WERI-Rb-1 (cell line): ENCODE measurements around the gene TRIM7.
"Not testable (repeated sequence)": the region's sequence is repeated elsewhere in the genome, so short reads cannot be mapped to it uniquely, and the experiment has no call there.

Experiments
- DNase-seq: peaks from one replicate; pipeline ENCODE4 v3.0.0-alpha.2; 2020
- H3K27ac ChIP-seq: fragments of 250-450 bp; sonication (Bioruptor Pico); 2 replicates; pipeline ENCODE4 v1.5.1; 2020; ENCODE audit warnings: mild to moderate bottlenecking, moderate library complexity
- H3K27me3 ChIP-seq: fragments of 250-450 bp; sonication (Bioruptor Pico); 2 replicates; pipeline ENCODE4 v1.5.1; 2021; ENCODE audit warnings: mild to moderate bottlenecking, low read depth, moderate library complexity; ENCODE audit not compliant: insufficient read depth, severe bottlenecking
- H3K36me3 ChIP-seq: fragments of 250-450 bp; sonication (Bioruptor Pico); 2 replicates; pipeline ENCODE4 v1.5.1; 2020; ENCODE audit warnings: mild to moderate bottlenecking, moderate library complexity
- H3K4me3 ChIP-seq: 2 replicates; pipeline ENCODE4 v1.5.1; 2011; ENCODE audit warnings: low read depth, mild to moderate bottlenecking, control low read depth, low read length
- H3K9me3 ChIP-seq: fragments of 250-450 bp; sonication (Bioruptor Pico); 2 replicates; pipeline ENCODE4 v1.5.1; 2021; ENCODE audit warnings: mild to moderate bottlenecking, moderate library complexity; ENCODE audit not compliant: severe bottlenecking
- CTCF ChIP-seq: IDR thresholded peaks from 2 replicates; pipeline ENCODE4 v1.5.1; 2011; ENCODE audit warnings: low read depth, mild to moderate bottlenecking, control low read depth, inconsistent platforms, low read length

Gene TRIM7

GRCh38 chr5:181181650-181182565 lies 23.1 kb downstream of the TRIM7 start:
- peak; percentile 63 for TF ChIP-seq CTCF
- H3K9me3 ChIP-seq, result no peaks in the 10 kb centered on the region
- H3K4me3 ChIP-seq, result no peak overlapping the region
- no peaks in the 10 kb centered on the region for H3K27me3 ChIP-seq
- H3K36me3 ChIP-seq, result no peaks in the 10 kb centered on the region
- no peak overlapping the region for H3K27ac ChIP-seq
- peak; percentile 68 for DNase-seq

- H3K9me3 ChIP-seq, H3K27ac ChIP-seq, H3K27me3 ChIP-seq, DNase-seq, H3K36me3 ChIP-seq, H3K4me3 ChIP-seq: not testable (repeated sequence)
These were observed 27.4 kb downstream of the TRIM7 start for GRCh38 chr5:181177559-181177958.

GRCh38 chr5:181176254-181176952 lies 28.6 kb downstream of the TRIM7 start:
- no peak for TF ChIP-seq CTCF

GRCh38 chr5:181173420-181174342 lies 31.3 kb downstream of the TRIM7 start:
- no peak for TF ChIP-seq CTCF
- Histone ChIP-seq H3K27me3 (no peaks in the 10 kb centered on the region), H3K4me3 (no peak overlapping the region), H3K9me3 (no peaks in the 10 kb centered on the region), H3K36me3 (no peaks in the 10 kb centered on the region), H3K27ac (no peak overlapping the region)
- DNase-seq, result no peak

More at GRCh38 chr5:181176254-181176952, 28.6 kb downstream of the TRIM7 start:
- no peaks in the 10 kb centered on the region for H3K9me3 ChIP-seq
- no peaks in the 10 kb centered on the region for H3K36me3 ChIP-seq
- no peak overlapping the region for H3K4me3 ChIP-seq
- H3K27ac ChIP-seq, result no peak overlapping the region
- H3K27me3 ChIP-seq, result no peaks in the 10 kb centered on the region
- no peak for DNase-seq

GRCh38 chr5:181173027-181173419 lies 32.0 kb downstream of the TRIM7 start:
- Histone ChIP-seq H3K27ac (no peak overlapping the region), H3K27me3 (no peaks in the 10 kb centered on the region), H3K9me3 (no peaks in the 10 kb centered on the region), H3K36me3 (no peaks in the 10 kb centered on the region), H3K4me3 (no peak overlapping the region)
- DNase-seq, result no peak
- TF ChIP-seq CTCF, result no peak

- H3K27me3 ChIP-seq, result no peaks in the 10 kb centered on the region
- H3K27ac ChIP-seq, result no peak overlapping the region
- H3K4me3 ChIP-seq, result no peak overlapping the region
- no peaks in the 10 kb centered on the region for H3K9me3 ChIP-seq
- no peaks in the 10 kb centered on the region for H3K36me3 ChIP-seq
- no peak for TF ChIP-seq CTCF
- DNase-seq, result no peak
These were observed 33.2 kb downstream of the TRIM7 start for GRCh38 chr5:181171782-181172181.
